HG03039 (cell line): ENCODE measurements around the gene TMEM217.
A peak's percentile ranks its signal among the peaks of the same experiment; 100 is the strongest.
"Not testable (repeated sequence)": the region's sequence is repeated elsewhere in the genome, so short reads cannot be mapped to it uniquely, and the experiment has no call there.

Experiments used
- ATAC-seq: cut with Tn5 transposase; IDR thresholded peaks from one replicate; pipeline ENCODE4 v1.9.1; 2021; ENCODE audit warnings: mild to moderate bottlenecking, moderate library complexity; ENCODE audit not compliant: unreplicated experiment

The TMEM217 gene

DNA sequence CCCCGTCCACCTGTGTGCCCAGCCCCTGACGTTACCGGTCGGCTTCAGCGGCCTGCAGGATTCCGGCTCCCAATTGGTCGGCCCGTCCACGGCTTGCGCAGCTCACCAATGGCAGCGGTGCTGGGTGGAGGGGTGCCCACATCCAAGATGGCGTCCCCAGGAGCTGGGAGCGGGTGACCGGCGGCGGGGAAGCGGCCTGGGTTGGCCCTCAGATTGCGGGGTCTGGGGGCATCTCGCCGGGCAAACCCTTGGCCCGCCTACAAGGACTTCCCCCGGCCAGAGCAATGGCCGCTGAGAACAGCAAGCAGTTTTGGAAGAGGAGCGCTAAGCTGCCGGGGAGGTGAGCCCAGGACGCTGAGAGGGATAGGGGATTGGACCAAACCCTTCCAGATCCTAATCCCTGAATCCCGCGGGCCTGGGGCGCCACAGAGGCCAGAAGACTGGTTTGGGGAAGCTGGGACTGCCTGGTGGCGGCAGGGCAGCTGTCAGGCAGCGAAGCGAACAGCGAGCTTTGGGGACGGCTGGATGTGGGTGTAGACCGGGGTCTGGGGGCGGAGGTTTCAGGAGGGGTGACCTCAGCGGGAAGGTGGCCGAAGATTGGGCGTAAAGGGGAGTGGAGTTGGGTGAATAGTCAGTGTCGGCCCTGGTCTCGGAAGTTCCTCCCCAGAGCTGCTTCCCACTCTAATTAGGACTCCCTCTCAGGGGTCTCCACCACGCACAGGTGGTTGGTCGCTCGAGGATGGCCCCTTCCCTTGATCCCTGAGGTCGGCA, at the start of gene TMEM217, which contains the start of gene TBC1D22B:
Gene TMEM217 (minus strand): TSS at position 511 of the 771 bp plus-strand sequence. CDS start 39,114 bp downstream, outside the sequence.
Gene TBC1D22B (plus strand): TSS at position 139 of the 771 bp plus-strand sequence. CDS start 146 bp downstream, at position 285.
- peak; percentile 98 for ATAC-seq

DNA sequence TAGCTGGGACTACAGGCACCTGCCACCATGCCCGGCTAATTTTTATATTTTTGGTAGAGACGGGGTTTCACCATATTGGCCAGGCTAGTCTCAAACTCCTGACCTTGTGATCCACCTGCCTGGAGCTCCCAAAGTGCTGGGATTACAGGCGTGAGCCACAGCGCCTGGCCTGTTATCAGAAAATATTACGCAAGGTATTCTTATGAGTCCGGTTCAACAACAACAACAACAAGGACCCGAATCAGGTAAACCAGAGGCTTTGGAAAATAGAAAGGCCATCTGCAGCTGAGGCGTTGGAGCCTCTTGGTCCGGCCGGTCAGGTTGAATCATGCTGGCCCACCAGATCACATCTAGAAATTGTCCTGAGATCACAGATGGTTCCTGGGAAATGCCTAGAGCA, 49.5 kb upstream of the TMEM217 start:
- ATAC-seq, result not testable (repeated sequence)

GRCh38 chr6:37306624-37307222, 48.8 kb upstream of the TMEM217 start:
- no peak for ATAC-seq

- ATAC-seq, result no peak
These were observed 48.0 kb upstream of the TMEM217 start for GRCh38 chr6:37305841-37306425.

- no peak for ATAC-seq
These were observed 46.8 kb upstream of the TMEM217 start for GRCh38 chr6:37304766-37305165.

- no peak for ATAC-seq
These were observed 46.1 kb upstream of the TMEM217 start for GRCh38 chr6:37303891-37304503.

DNA sequence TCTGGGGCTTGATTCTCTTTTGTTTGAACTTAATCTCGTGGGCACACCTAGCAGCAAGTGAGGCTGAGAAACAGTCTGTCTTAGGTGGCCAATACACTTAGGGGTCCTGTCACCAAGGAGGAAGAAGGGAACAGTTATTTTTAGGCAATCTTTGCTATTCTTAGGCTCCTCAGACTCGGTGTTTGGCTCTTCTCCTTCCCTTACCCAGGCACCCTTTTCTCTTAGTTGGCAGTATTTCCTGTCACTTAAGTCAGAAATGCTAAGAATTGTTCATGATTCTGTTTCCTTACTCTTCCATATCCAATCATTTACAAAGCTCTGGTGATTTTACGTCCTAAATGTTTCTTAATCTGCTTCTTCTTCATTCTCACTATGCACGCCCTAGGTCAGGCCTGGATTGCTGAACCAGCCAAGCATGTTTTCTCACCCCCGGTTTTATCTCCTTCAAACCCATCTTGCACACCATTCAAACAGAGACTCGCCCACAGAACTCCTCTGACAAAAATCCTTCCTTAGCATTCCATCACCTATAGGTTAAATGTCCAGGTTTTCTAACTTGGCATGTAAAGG, 45.2 kb upstream of the TMEM217 start:
- no peak for ATAC-seq

DNA sequence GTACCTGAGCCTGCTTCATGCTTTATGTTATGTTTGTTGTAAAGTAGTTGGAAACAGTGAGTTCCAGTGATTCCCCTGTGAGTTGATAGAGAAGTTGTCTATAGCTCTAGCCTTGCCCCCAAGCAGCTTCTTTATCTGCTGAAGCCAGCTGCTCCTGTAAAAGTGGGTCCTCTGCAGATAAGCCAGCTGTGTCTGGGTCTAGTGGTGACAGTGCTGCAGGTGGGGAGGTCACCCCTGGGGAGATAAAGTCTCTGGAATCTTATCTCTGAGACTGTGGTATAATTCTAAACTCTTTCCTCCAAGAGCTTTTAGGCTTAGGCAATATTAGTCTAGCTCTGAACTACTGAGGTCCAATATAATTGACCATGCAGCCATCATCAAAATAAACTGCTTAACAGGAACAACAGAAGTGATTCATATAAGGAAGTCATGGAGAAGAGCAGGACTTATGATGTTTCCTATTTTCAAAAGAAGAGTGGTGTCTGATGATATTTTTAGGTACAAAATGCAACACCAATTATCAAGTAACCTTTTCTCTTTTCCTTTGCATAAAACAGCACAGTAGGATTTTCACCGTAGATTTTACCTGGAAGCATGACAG, 44.2 kb upstream of the TMEM217 start:
- no peak for ATAC-seq

DNA sequence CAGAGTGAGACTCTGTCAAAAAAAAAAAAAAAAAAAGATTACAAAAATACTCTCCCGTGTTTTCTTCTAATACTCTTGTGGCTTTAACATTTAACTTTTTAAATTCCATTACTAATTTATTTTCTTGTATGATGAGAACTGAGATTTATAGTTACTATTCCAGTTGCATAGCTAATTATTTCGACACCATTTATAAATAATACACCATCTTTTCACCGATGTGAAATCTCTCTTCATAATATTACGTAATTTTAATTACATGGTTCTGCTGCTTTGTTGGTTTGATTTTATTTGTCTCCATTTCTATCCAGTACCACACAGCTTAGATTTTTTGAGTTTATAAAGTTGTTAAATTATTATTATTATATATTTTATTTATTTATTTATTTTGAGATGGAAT, 42.0 kb upstream of the TMEM217 start:
- ATAC-seq, result no peak

GRCh38 chr6:37298958-37299357, 41.0 kb upstream of the TMEM217 start:
- ATAC-seq, result no peak

DNA sequence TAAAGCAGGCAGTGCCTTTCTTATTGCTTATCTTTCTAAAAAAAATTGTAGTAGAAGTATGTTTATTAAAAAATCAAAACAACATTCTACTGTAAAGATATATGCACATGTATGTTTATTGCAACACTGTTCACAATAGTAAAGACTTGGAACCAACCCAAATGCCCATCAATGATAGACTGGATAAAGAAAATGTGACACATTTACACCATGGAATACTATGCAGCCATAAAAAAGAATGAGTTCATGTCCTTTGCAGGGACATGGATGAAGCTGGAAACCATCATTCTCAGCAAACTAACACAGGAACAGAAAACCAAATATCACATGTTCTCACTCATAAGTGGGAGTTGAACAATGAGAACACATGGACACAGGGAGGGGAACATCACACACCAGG, 39.7 kb upstream of the TMEM217 start:
- not testable (repeated sequence) for ATAC-seq

DNA sequence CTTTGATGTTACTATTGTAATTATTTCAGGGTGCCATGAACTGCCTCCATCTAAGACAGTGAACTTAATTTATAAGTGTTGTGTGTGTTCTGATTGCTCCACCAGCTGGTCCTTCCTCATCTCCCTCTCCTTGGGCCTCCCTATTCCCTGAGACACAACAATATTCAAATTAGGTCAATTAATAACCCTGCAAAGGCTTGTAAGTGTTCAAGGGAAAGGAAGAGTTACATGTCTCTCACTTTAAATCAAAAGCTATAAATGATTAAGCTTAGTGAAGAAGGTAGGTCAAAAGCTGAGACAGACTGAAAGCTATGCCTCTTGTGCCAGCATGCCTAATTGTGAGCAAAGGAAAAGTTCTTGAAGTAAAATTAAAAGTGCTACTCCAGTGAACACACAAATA, 35.5 kb upstream of the TMEM217 start:
- no peak for ATAC-seq

- no peak for ATAC-seq
These were observed 32.0 kb upstream of the TMEM217 start for GRCh38 chr6:37289931-37290330.

DNA sequence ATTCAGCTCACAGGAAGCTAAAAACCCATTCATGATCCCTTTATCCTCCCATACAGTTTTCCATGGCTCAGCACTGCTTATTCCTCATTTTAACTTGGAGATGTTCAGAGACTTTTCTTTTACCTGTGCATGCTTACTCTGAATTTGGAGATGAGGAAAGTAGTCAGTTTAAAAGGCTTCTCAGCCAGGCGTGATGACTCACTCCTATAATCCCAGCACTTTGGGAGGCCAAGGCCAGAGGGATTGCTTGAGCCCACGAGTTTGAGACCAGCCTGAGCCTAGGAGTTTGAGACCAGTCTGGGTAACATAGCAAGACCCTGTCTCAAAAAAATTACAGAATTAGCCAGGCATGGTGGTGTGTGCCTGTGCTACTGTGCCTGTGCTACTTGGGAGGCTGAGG, 30.3 kb upstream of the TMEM217 start:
- ATAC-seq, result no peak

GRCh38 chr6:37287519-37288157, 29.7 kb upstream of the TMEM217 start:
- no peak for ATAC-seq

- no peak for ATAC-seq
These were observed 27.9 kb upstream of the TMEM217 start for GRCh38 chr6:37285861-37286311.

DNA sequence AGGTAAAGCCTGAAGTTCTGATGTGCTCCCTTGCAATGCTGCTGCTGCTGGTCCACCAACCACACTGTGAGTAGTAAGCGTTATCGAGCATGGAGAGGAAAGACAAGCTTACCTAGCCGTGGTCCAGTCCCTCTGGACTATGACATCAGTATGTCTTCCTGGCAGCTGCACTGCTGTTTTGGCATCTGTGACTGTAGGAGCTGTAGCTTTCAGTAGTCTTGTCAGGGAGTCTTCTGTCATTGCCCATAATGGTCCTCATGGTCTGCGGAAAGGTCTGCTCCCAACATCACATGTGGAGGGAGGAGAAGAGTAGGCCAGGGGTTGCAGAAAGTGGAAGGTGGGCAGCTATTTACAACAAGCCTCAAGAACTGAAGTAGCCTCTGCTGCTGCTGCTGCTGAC, 26.8 kb upstream of the TMEM217 start:
- no peak for ATAC-seq

DNA sequence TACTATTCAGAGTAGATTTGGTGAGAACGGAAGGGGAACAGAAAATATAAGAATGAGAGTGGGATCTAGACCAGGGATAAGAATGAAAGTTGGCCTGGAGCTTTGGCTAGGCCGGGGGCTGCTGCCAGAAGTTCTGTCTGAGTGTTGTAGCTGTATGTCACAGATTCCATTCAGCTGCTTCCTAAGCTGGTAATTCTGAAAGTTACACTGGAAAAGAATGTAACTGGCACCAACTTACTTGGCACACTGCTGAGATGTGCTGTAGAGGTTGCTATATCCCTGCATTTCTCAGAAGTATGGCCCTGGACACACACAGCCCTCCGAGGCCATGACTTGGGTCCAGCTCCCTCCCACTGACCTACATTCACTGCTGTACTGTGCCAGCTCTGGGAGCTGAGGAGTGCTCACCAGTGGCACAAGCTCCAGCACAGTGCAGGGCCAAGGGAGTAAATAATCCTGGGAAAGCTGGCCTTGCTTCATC, 25.8 kb upstream of the TMEM217 start:
- ATAC-seq, result no peak

DNA sequence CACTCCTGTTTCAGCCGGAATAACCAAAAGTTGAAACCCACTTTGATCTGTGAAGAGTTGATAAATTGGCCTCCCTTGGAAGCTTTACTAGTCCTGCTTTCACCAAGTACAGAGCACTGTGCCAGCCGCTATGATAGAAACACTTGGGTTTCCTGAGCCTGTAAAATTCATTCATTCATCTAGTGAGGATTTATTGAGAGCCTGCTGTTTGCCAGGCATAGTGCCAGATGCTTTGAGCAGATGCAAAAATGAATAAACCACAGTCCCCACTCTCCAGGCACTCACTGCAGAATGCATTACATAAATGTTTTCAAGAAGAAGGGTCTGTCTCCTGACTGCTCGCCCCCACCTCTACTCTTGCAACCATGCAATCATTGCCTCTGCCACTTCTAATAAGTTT, 25.3 kb upstream of the TMEM217 start:
- ATAC-seq, result no peak

DNA sequence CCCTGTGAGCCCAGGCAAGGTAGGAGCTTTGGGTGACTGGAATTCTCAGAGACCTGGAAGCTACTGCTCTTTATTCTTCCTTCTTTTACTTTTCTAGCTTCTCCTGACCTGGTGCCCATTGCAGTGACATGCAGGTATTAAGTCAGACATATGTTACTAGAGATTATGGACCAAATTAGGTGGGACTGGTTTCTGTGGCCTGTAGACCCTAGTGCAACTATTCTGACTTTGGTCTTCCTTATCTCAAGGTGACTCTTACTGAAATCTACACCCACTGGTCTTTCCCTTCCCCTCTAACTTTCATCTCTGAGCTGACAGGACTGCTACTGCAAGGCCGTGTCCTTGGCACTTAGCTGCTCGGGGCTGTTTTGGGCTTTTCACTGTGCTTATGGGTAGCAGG, 24.4 kb upstream of the TMEM217 start:
- no peak for ATAC-seq
